HCT116 (cell line): ENCODE data around the gene NAT9. TPM values are rescaled to one million over a fixed set of nuclear protein-coding genes. Genes with fewer than 3 reads are reported as not detected.

Source experiments
- ATAC-seq: fragments of 200-7000 bp; cut with Tn5 transposase; 2 replicates; pipeline ENCODE4 v1.9.1; 2020; ENCODE audit warnings: mild to moderate bottlenecking, moderate library complexity
- BruUV-seq: library from RNA; stranded (reverse); fragments of 400-500 nt; replicated peaks from 2 replicates; lab custom pipeline; 2021; lab: Mats Ljungman, UMichigan
- CTCF ChIA-PET: fragments of 300-600 bp; sonication (Branson Sonifier 250); formaldehyde crosslinking; loops from one replicate; lab custom pipeline; 2021; ENCODE audit warnings: antibody characterized with exemption; lab: Charles Lee
- POLR2A ChIA-PET: fragments of 300-600, 350-600 bp; sonication (Branson Sonifier 250); formaldehyde crosslinking; loops from one replicate; lab custom pipeline; 2021; ENCODE audit warnings: antibody characterized with exemption; lab: Charles Lee
- RAD21 ChIA-PET, 2 experiments: fragments of 300-600 bp; sonication (Branson Sonifier 250); formaldehyde crosslinking; loops; one replicate each; lab custom pipeline; 2023; ENCODE audit warnings: low total read pairs in 2 of 2; ENCODE audit not compliant: uncharacterized antibody in 2 of 2, unreplicated experiment in 2 of 2, low non-redundant PET in 1 of 2; lab: Charles Lee
- DNase-seq: peaks from one replicate; pipeline ENCODE4 v3.0.0-alpha.2; 2010; ENCODE audit warnings: low read depth, low spot score
- H2AFZ ChIP-seq: fragments of 200-600 bp; shearing (Covaris generic), sonication (generic); 2 replicates; pipeline ENCODE4 v1.6.1; 2017; ENCODE audit warnings: low read depth, mixed run types, mixed read lengths, antibody characterized with exemption, low read length; ENCODE audit not compliant: poor library complexity, severe bottlenecking
- H3K27ac ChIP-seq: 2 replicates; pipeline ENCODE4 v1.5.1; 2012; ENCODE audit warnings: low read depth, low read length
- H3K27me3 ChIP-seq: fragments of 200-600 bp; sonication (generic); 2 replicates; pipeline ENCODE4 v1.6.1; 2016; ENCODE audit warnings: mixed run types, low read length, mixed read lengths; ENCODE audit not compliant: insufficient read depth
- H3K36me3 ChIP-seq, 2 experiments: fragments of 200-500 bp in 1 of 2; fragments of 200-600 bp in 1 of 2; sonication (Bioruptor generic) in 1 of 2; sonication (generic) in 1 of 2; 2 replicates each; pipeline versions ENCODE4 v1.5.1 to v1.6.1; 2014 to 2016; ENCODE audit warnings: low read length in 2 of 2, inconsistent platforms in 1 of 2, mixed read lengths in 1 of 2, mixed run types in 1 of 2; ENCODE audit not compliant: insufficient read depth in 2 of 2, control insufficient read depth in 1 of 2
- H3K4me1 ChIP-seq, 2 experiments: fragments of 200-600 bp in 1 of 2; sonication (generic) in 1 of 2; 2 replicates each; pipeline versions ENCODE4 v1.5.1 to v1.6.1; 2012 to 2017; ENCODE audit warnings: low read length in 2 of 2, inconsistent platforms in 1 of 2, mild to moderate bottlenecking in 1 of 2, mixed read lengths in 1 of 2, mixed run types in 1 of 2, moderate library complexity in 1 of 2; ENCODE audit not compliant: insufficient read depth in 2 of 2, control insufficient read depth in 1 of 2
- H3K4me2 ChIP-seq: fragments of 200-600 bp; sonication (generic); 2 replicates; pipeline ENCODE4 v1.6.1; 2017; ENCODE audit warnings: mixed run types, low read length, mixed read lengths
- H3K4me3 ChIP-seq, 2 experiments: fragments of 200-600 bp in 1 of 2; sonication (generic) in 1 of 2; replicated peaks in 1 of 2; 2 replicates each; pipeline ENCODE4 v1.5.1; 2011 to 2016; ENCODE audit warnings: low read length in 2 of 2, control low read depth in 1 of 2, low read depth in 1 of 2, mild to moderate bottlenecking in 1 of 2, mixed read lengths in 1 of 2, mixed run types in 1 of 2
- H3K79me2 ChIP-seq: fragments of 200-600 bp; sonication (generic); 2 replicates; pipeline ENCODE4 v1.6.1; 2017; ENCODE audit warnings: mild to moderate bottlenecking, mixed run types, low read length, moderate library complexity, mixed read lengths; ENCODE audit not compliant: insufficient read depth
- H3K9ac ChIP-seq: fragments of 200-600 bp; sonication (generic); 2 replicates; pipeline ENCODE4 v1.6.1; 2016; ENCODE audit warnings: low read length, mixed read lengths
- H3K9me2 ChIP-seq: fragments of 200-600 bp; sonication (generic), shearing (Covaris generic); 2 replicates; pipeline ENCODE4 v1.6.1; 2017; ENCODE audit warnings: mixed run types, mild to moderate bottlenecking, moderate library complexity; ENCODE audit not compliant: insufficient read depth
- H3K9me3 ChIP-seq, 2 experiments: fragments of 200-500 bp in 1 of 2; fragments of 200-600 bp in 1 of 2; sonication (Bioruptor generic) in 1 of 2; sonication (generic) in 1 of 2; 2 replicates each; pipeline ENCODE4 v1.6.1; 2014 to 2017; ENCODE audit warnings: low read length in 2 of 2, mixed read lengths in 2 of 2, inconsistent platforms in 1 of 2, low read depth in 1 of 2, mild to moderate bottlenecking in 1 of 2, mixed run types in 1 of 2, moderate library complexity in 1 of 2; ENCODE audit not compliant: control insufficient read depth in 1 of 2, insufficient read depth in 1 of 2
- H4K20me1 ChIP-seq: fragments of 200-600 bp; sonication (generic), shearing (Covaris generic); 2 replicates; pipeline ENCODE4 v1.6.1; 2017; ENCODE audit warnings: mixed run types, mild to moderate bottlenecking, moderate library complexity; ENCODE audit not compliant: insufficient read depth
- CBX3 ChIP-seq: IDR thresholded peaks from 2 replicates; pipeline ENCODE4 v1.6.1; 2012; ENCODE audit warnings: low read depth
- ELF1 ChIP-seq: IDR thresholded peaks from 2 replicates; pipeline ENCODE4 v1.6.1; 2012; ENCODE audit warnings: low read depth, borderline replicate concordance
- EZH2 ChIP-seq: fragments of 200-600 bp; sonication (generic); IDR thresholded peaks from 2 replicates; pipeline ENCODE4 v1.6.1; 2017; ENCODE audit warnings: antibody characterized with exemption, mixed run types
- FOSL1 ChIP-seq: IDR thresholded peaks from 2 replicates; pipeline ENCODE4 v1.6.1; 2012; ENCODE audit warnings: low read depth
- JUND ChIP-seq: IDR thresholded peaks from 2 replicates; pipeline ENCODE4 v1.6.1; 2012
- SRF ChIP-seq: IDR thresholded peaks from 2 replicates; pipeline ENCODE4 v1.6.1; 2012; ENCODE audit warnings: low read depth
- TCF7L2 ChIP-seq: IDR thresholded peaks from 2 replicates; pipeline ENCODE4 v1.7.0; 2011; ENCODE audit warnings: borderline replicate concordance, inconsistent platforms; ENCODE audit not compliant: insufficient read depth, insufficient read length; ENCODE audit errors: extremely low read depth
- ZFX ChIP-seq: fragments of 450-650 bp; IDR thresholded peaks from 2 replicates; pipeline ENCODE4 v1.6.1; 2017
- intact Hi-C: fragments of 100-400 bp; cut with micrococcal nuclease; formaldehyde crosslinking; loops from 2 replicates; pipeline ENCODE4 v1.10.0; 2022
- total RNA-seq: library from RNA; stranded (reverse); gene quantifications from one replicate; pipeline ENCODE4 v1.2.1, GENCODE V29; 2021; ENCODE audit not compliant: unreplicated experiment
- TF ChIP-seq, protein P1 (sequence below), 3 experiments: fragments of 200-600 bp in 1 of 3; sonication (generic) in 1 of 3; IDR thresholded peaks in 2 of 3; conservative IDR thresholded peaks in 1 of 3; 2 replicates each; pipeline ENCODE4 v1.5.1; 2012 to 2017; ENCODE audit warnings: low read depth in 2 of 3, low read length in 2 of 3, antibody characterized with exemption in 1 of 3, borderline replicate concordance in 1 of 3, control low read depth in 1 of 3, mild to moderate bottlenecking in 1 of 3, mixed read lengths in 1 of 3, mixed run types in 1 of 3, moderate library complexity in 1 of 3; ENCODE audit not compliant: insufficient read depth in 1 of 3
- TF ChIP-seq, protein P2 (sequence below): IDR thresholded peaks from 2 replicates; pipeline ENCODE4 v1.6.1; 2012

NAT9 gene
- total RNA-seq, 1 experiment from 2014 or later, result 88.7 TPM

DNA sequence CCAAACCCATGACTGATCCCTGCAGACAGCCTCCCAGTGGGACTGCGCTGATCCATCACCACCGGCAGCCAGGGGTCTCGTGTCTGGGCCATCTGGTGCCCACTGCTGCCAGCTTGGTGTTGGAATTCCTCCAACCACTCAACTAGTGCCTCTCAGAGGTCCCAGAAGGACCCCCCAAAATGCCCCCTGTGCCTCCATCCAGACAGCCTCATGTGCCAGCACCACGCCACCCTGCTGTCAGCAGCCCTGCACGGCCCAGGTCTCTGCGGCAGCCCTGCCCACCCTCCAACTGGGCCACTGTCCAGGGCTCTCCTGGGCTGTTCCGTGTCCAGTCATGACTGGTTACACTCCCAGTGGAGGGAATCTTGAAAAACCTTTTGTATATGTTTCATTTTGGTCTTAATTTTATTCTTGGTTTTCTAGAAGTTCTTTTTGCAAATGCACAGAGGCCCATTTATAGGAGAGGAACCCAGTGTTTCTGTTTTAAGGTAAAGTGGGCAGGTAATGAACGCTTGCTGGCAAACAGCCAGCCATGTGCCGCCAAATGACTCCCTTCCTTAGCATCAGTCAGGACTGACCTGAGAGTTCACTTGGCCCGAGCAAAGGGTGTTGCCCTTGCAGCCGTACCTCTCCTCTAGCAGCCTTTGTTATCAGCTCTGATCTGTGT, 48.9 kb upstream of the NAT9 start (continued):
- TF ChIP-seq, protein P1, sequence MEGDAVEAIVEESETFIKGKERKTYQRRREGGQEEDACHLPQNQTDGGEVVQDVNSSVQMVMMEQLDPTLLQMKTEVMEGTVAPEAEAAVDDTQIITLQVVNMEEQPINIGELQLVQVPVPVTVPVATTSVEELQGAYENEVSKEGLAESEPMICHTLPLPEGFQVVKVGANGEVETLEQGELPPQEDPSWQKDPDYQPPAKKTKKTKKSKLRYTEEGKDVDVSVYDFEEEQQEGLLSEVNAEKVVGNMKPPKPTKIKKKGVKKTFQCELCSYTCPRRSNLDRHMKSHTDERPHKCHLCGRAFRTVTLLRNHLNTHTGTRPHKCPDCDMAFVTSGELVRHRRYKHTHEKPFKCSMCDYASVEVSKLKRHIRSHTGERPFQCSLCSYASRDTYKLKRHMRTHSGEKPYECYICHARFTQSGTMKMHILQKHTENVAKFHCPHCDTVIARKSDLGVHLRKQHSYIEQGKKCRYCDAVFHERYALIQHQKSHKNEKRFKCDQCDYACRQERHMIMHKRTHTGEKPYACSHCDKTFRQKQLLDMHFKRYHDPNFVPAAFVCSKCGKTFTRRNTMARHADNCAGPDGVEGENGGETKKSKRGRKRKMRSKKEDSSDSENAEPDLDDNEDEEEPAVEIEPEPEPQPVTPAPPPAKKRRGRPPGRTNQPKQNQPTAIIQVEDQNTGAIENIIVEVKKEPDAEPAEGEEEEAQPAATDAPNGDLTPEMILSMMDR (IDR thresholded peaks at IDR 0.05 in 2 of 3, conservative IDR thresholded peaks at IDR 0.05 in 1 of 3; ENCODE audit: borderline replicate concordance in 1 of 3, insufficient read depth in 1 of 3, low read depth in 2 of 3, low read length in 2 of 3), result no peak
- no peak for TF ChIP-seq ELF1
- TF ChIP-seq, protein P2, sequence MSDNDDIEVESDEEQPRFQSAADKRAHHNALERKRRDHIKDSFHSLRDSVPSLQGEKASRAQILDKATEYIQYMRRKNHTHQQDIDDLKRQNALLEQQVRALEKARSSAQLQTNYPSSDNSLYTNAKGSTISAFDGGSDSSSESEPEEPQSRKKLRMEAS, result no peak
- no peak for TF ChIP-seq SRF

DNA sequence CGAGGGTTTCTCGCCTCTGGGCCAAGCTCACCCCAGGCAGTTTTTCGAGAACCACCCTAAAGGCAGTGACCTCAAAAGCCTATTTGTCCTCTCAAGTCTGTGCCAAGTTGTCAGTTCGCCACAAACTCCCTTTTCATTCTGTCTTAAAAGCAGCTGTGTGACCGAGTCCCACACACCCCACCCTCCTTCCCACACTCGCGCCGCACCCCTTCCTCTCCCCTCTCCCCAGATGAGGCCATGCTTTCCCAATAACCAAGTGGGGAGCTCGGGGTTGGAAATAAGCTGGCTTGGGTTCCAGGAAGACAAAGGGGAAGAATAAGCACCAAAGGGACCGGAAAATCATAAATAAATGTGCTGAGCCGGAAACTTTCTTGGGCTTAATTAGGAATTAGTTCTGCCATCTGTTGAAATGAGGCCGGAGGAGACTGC, 46.8 kb upstream of the NAT9 start:
- ATAC-seq, result no peak
- TF ChIP-seq EZH2, result no peak
- TF ChIP-seq SRF, result no peak
- no peak for TF ChIP-seq CBX3
- TF ChIP-seq FOSL1, result no peak
- TF ChIP-seq TCF7L2, result no peak
- TF ChIP-seq ZFX, result no peak
- TF ChIP-seq JUND, result no peak
- TF ChIP-seq, protein P1 (IDR thresholded peaks at IDR 0.05 in 2 of 3, conservative IDR thresholded peaks at IDR 0.05 in 1 of 3; ENCODE audit: borderline replicate concordance in 1 of 3, insufficient read depth in 1 of 3, low read depth in 2 of 3, low read length in 2 of 3), result no peak
- H3K27ac ChIP-seq, result no peak overlapping the region
- no peak overlapping the region for H3K4me2 ChIP-seq
- ChIA-PET RAD21 (no interaction called here), POLR2A (no interaction called here), CTCF (no interaction called here)
- no peaks in the 10 kb centered on the region for H3K9me3 ChIP-seq
- H3K36me3 ChIP-seq, result no peaks in the 10 kb centered on the region
- no peaks in the 10 kb centered on the region for H3K79me2 ChIP-seq
- H3K4me3 ChIP-seq, result no peak overlapping the region
- H3K4me1 ChIP-seq, result no peaks in the 10 kb centered on the region
- no peaks in the 10 kb centered on the region for H3K27me3 ChIP-seq
- no peak for DNase-seq
- intact Hi-C loops, result no loop called here
- H3K9me2 ChIP-seq, result no peaks in the 10 kb centered on the region
- no peaks in the 10 kb centered on the region for H4K20me1 ChIP-seq
- H2AFZ ChIP-seq, result no peak overlapping the region
- no peak overlapping the region for H3K9ac ChIP-seq
- BruUV-seq, result no TSS peak
